Coronary artery (tissue), 2 donors: Measurements from ENCODE around the gene C9orf50.
A peak's percentile ranks its signal among the peaks of the same experiment; 100 is the strongest.

ENCODE experiments used
- DNase-seq: peaks from one replicate; pipeline ENCODE4 v3.0.0-alpha.2; 2017; ENCODE audit warnings: low spot score
- H3K27ac ChIP-seq, 2 donors: fragments of 200-600 bp; sonication (generic); one replicate each; pipeline ENCODE4 v1.5.1; 2016 to 2019
- H3K4me3 ChIP-seq: fragments of 200-600 bp; sonication (generic); 2 replicates; pipeline ENCODE4 v1.5.1; 2016; ENCODE audit warnings: mild to moderate bottlenecking, moderate library complexity
- CTCF ChIP-seq: fragments of 200-600 bp; sonication (generic); IDR thresholded peaks from one replicate; pipeline ENCODE4 v1.5.1; 2019; ENCODE audit warnings: antibody characterized with exemption

Gene C9orf50

GRCh38 chr9:129630967-129631673, 10.2 kb upstream of the C9orf50 start:
- peak overlapping the region in 1 of 2 donors; percentile 3 for H3K27ac ChIP-seq
- DNase-seq = no peak
- no peak overlapping the region for H3K4me3 ChIP-seq
- no peak for TF ChIP-seq CTCF

GRCh38 chr9:129629251-129629820, 8.4 kb upstream of the C9orf50 start:
- Histone ChIP-seq H3K27ac (no peak overlapping the region), H3K4me3 (no peak overlapping the region)
- TF ChIP-seq CTCF = no peak
- DNase-seq = no peak

GRCh38 chr9:129628709-129629108, 7.8 kb upstream of the C9orf50 start:
- Histone ChIP-seq H3K27ac (no peak overlapping the region), H3K4me3 (peak overlapping the region; percentile 79)
- no peak for TF ChIP-seq CTCF
- DNase-seq = no peak

DNA sequence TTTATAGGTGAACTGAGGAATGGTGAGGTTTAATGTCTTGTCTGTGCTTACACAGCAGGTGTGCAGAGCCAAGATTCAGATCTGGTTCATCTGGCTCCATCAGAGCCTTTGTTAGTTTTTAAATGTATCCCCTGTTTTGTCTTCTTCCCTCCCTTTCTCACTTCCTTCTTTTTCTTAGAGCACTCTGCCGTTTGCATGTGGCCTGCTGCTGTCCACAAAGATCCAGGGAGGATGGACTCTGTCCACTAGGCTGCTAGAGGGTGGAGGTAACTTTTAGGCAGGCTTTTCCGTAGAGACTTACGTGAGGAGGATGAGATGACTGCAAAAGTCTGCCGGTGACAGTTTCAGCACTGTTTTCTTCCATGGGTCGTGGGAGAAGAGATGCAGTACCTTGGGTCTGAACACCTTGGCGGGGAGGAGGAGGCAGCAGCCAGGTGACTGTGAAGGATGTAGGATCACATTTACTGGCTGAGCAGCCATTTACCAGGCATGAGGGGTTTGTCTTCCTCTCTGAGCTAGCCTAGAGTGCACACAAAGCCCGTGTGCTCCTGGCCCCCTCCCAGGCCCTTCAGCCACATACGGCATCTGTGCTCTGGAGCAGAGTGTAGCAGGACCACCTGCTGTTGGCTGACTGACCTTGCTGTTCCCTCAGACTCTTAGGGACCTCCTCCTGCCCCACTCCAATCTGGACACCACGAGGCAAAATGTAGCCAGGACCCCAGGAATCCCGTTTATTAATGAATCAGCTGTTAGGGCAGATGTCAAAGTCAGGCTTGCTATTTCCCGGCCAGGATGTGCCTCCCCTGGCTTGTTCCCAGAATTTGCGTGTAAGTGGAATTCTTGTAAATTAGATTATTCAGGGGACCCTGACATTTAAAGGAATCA, 6.9 kb upstream of the C9orf50 start:
- H3K4me3 ChIP-seq = peak overlapping the region; percentile 79
- H3K27ac ChIP-seq = peak overlapping the region; percentile 90 to 95
- no peak for DNase-seq
- no peak for TF ChIP-seq CTCF

GRCh38 chr9:129626625-129627284, 5.9 kb upstream of the C9orf50 start:
- DNase-seq = no peak
- peak overlapping the region; percentile 90 to 95 for H3K27ac ChIP-seq
- no peak for TF ChIP-seq CTCF
- peak overlapping the region; percentile 79 for H3K4me3 ChIP-seq

DNA sequence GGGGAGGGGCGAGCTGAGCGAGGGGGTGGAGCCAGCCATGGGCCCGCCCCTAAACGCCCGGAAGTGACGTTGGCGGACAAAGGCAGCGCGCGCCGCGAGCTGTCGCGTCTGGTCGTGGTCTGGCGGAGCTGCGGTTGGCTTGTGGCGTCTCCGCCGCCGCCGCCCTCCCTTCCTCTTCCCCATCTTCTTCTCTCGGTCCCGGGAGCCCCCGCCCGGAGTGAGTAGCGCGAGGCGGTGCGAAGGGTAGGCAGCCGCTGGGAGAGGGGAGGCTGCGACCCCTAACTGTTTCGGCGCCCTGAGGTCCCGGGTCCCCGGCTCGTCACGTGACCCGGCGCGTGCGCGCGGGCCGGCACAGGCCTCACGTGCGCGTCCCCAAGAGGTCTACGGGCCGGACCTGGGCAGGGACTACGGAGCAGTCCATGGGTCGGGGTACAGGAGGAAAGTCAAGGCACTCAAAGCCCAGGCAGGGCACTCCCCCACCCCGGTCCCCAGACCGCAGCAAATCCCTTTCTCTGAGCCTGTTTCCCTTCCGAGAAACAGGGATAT, 5.3 kb upstream of the C9orf50 start, which contains the start of gene NTMT1:
TSS of gene NTMT1 (plus strand) at position 85 of the 546 bp plus-strand sequence. CDS start 6,541 bp downstream, outside the sequence.
- peak within 1 kb of the TSS; percentile 90 to 95 for H3K27ac ChIP-seq
- H3K4me3 ChIP-seq = peak within 1 kb of the TSS; percentile 79
- TF ChIP-seq CTCF = no peak
- DNase-seq = peak; percentile 91
